Astrocyte of the cerebellum (primary cell): Measurements from ENCODE around the gene ANKRD31.

Experiments used
- DNase-seq: peaks from one replicate; pipeline ENCODE4 v3.0.0-alpha.2; 2011; ENCODE audit warnings: low read depth
- H3K4me3 ChIP-seq: 2 replicates; pipeline ENCODE4 v1.5.1; 2011; ENCODE audit warnings: mild to moderate bottlenecking, low read depth, low read length, moderate library complexity
- CTCF ChIP-seq: IDR thresholded peaks from 2 replicates; pipeline ENCODE4 v1.5.1; 2012; ENCODE audit warnings: low read length, low read depth, moderate library complexity, mild to moderate bottlenecking; ENCODE audit errors: missing control alignments
- in situ Hi-C: cut with HindIII; loops from 2 replicates; pipeline ENCODE4 v1.10.0; 2017; ENCODE audit warnings: low sequenced_read_pairs

Gene ANKRD31

GRCh38 chr5:75057561-75057960 is 179.1 kb downstream of the ANKRD31 start:
- TF ChIP-seq CTCF, result no peak
- no peak for DNase-seq
- no peak overlapping the region for H3K4me3 ChIP-seq
- in situ Hi-C loops, result no loop called here

GRCh38 chr5:75055727-75056144 is 180.9 kb downstream of the ANKRD31 start:
- no peak overlapping the region for H3K4me3 ChIP-seq
- in situ Hi-C loops, result no loop called here
- no peak for TF ChIP-seq CTCF
- DNase-seq, result no peak

- peak overlapping the region; percentile 60 for H3K4me3 ChIP-seq
- TF ChIP-seq CTCF, result no peak
- no peak for DNase-seq
- in situ Hi-C loops, result no loop called here
Observed at GRCh38 chr5:75054134-75054930, 182.3 kb downstream of the ANKRD31 start.

- peak overlapping the region; percentile 60 for H3K4me3 ChIP-seq
- no peak for DNase-seq
- no peak for TF ChIP-seq CTCF
- in situ Hi-C loops, result no loop called here
Observed at GRCh38 chr5:75053304-75054133, 183.2 kb downstream of the ANKRD31 start.

- in situ Hi-C loops, result no loop called here
- no peak for DNase-seq
- peak overlapping the region; percentile 60 for H3K4me3 ChIP-seq
- no peak for TF ChIP-seq CTCF
Observed at GRCh38 chr5:75053054-75053303, 183.7 kb downstream of the ANKRD31 start.

- no peak for DNase-seq
- peak within 1 kb of the TSS; percentile 60 for H3K4me3 ChIP-seq
- peak; percentile 10 for TF ChIP-seq CTCF
- in situ Hi-C loops, result no loop called here
Observed at GRCh38 chr5:75052192-75053053, 184.3 kb downstream of the ANKRD31 start, which contains the start of gene GCNT4. Gene GCNT4, minus strand, starts transcription at chr5:75052558. Its CDS starts 22,521 bp downstream, at chr5:75030037.
